SK-N-SH (cell line): Measurements from ENCODE around the gene MTURN.

ENCODE experiments used
- CTCF ChIP-seq: fragments of 200-600 bp; sonication (generic); IDR thresholded peaks from 2 replicates; pipeline ENCODE4 v1.6.1; 2017; ENCODE audit warnings: antibody characterized with exemption, mild to moderate bottlenecking, moderate library complexity
- POLR2AphosphoS5 ChIP-seq: IDR thresholded peaks from 2 replicates; pipeline ENCODE4 v1.6.1; 2012; ENCODE audit warnings: low read depth, low read length
- YY1 ChIP-seq: IDR thresholded peaks from 2 replicates; pipeline ENCODE4 v1.4.0; 2012; ENCODE audit warnings: low read depth, mild to moderate bottlenecking

- TF ChIP-seq CTCF (no peak), YY1 (no peak), POLR2AphosphoS5 (no peak)
Observed at GRCh38 chr7:30178748-30179436, 44.1 kb downstream of the MTURN start.
